Measurements from ENCODE around the gene CHD3. TPM values are rescaled to one million over a fixed set of nuclear protein-coding genes. Genes with fewer than 3 reads are reported as not detected.
A peak's percentile ranks its signal among the peaks of the same experiment; 100 is the strongest.

CHD3 gene
- total RNA-seq, 4 donors from 2014 or later, result 5.4 to 7.7 (median 6.0) TPM

- H3K4me3 ChIP-seq, result peak overlapping the region; percentile 80 to 96 (median 88)
- peaks cover 0 to 4% of the 10 kb centered on the region in 2 donors for H3K36me3 ChIP-seq
- ATAC-seq (no peak), DNase-seq (no peak)
- H3K9me3 ChIP-seq, result no peaks in the 10 kb centered on the region
- TF ChIP-seq, protein P1, sequence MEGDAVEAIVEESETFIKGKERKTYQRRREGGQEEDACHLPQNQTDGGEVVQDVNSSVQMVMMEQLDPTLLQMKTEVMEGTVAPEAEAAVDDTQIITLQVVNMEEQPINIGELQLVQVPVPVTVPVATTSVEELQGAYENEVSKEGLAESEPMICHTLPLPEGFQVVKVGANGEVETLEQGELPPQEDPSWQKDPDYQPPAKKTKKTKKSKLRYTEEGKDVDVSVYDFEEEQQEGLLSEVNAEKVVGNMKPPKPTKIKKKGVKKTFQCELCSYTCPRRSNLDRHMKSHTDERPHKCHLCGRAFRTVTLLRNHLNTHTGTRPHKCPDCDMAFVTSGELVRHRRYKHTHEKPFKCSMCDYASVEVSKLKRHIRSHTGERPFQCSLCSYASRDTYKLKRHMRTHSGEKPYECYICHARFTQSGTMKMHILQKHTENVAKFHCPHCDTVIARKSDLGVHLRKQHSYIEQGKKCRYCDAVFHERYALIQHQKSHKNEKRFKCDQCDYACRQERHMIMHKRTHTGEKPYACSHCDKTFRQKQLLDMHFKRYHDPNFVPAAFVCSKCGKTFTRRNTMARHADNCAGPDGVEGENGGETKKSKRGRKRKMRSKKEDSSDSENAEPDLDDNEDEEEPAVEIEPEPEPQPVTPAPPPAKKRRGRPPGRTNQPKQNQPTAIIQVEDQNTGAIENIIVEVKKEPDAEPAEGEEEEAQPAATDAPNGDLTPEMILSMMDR (IDR thresholded peaks at IDR 0.05 in 4 of 5, conservative IDR thresholded peaks at IDR 0.05 in 1 of 5), result no peak
- TF ChIP-seq POLR2A (IDR thresholded peaks at IDR 0.05), result no peak
- intact Hi-C loops (cut with DNase I; ENCODE audit: low total_unique reads) (loop anchor here (5.0 to 10.0 kb wide), 5 partner anchors 279 to 604 kb away; partner anchors contain the start of genes EIF5A, KRABD2, PER1 and PHF23), in situ Hi-C loops (cut with MboI; ENCODE audit: low sequenced_read_pairs in 4 of 4) (loop anchor here in 1 of 4 donors (5.0 kb wide), 1 partner anchor 311 kb away; the partner anchor contains the start of gene PER1)
- H3K27me3 ChIP-seq, result no peaks in the 10 kb centered on the region
- H3K4me1 ChIP-seq, result peaks cover 55 to 62% of the 10 kb centered on the region in 2 donors
- peak overlapping the region; percentile 97 to 100 (median 100) for H3K27ac ChIP-seq
Observed at GRCh38 chr17:7840875-7841274, 47.7 kb upstream of the CHD3 start.

- peaks cover 55 to 61% of the 10 kb centered on the region in 2 donors for H3K4me1 ChIP-seq
- DNase-seq (peak; percentile 88 to 95), ATAC-seq (peak; percentile 37 to 42)
- peak overlapping the region; percentile 80 to 96 (median 88) for H3K4me3 ChIP-seq
- H3K36me3 ChIP-seq, result peaks cover 0 to 10% of the 10 kb centered on the region in 2 donors
- H3K9me3 ChIP-seq, result no peaks in the 10 kb centered on the region
- H3K27me3 ChIP-seq, result no peaks in the 10 kb centered on the region
- intact Hi-C loops (cut with DNase I; ENCODE audit: low total_unique reads), result loop anchor here (5.0 to 10.0 kb wide), 5 partner anchors 279 to 604 kb away; partner anchors contain the start of genes EIF5A, KRABD2, PER1 and PHF23
- in situ Hi-C loops (cut with MboI; ENCODE audit: low sequenced_read_pairs in 4 of 4), result loop anchor here in 1 of 4 donors (5.0 kb wide), 1 partner anchor 311 kb away; the partner anchor contains the start of gene PER1
- H3K27ac ChIP-seq, result peak overlapping the region; percentile 97 to 100 (median 100)
- peak; percentile 57 to 76 for TF ChIP-seq POLR2A (IDR thresholded peaks at IDR 0.05)
- TF ChIP-seq, protein P1 (IDR thresholded peaks at IDR 0.05 in 4 of 5, conservative IDR thresholded peaks at IDR 0.05 in 1 of 5), result peak in 2 of 5 experiments; percentile 18 to 50
Observed at GRCh38 chr17:7841396-7841914, 47.1 kb upstream of the CHD3 start.

DNA sequence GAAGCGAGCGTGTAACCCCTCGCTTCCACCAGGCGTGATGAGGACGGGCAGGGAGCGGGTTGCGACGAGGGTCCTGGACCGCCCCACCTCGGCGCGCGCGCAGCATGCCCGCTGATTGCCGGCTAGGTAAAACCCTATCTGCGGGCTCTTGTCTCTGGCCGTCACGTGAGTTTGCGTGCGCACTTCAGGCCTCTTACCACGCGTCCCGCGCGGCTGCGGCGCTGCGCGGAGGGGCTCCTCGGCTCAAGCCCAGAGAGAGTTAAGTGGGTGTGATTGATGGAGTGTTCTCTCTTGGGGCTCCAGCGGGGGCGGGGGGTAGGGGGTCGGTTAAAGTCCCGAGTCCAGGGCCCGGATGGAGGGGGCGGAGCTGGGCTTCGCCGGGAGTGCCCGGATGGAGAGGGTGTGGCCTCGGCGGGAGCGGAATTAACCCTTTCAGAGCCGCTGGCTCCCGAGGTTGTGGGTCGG is 46.6 kb upstream of the CHD3 start:
- H3K9me3 ChIP-seq, result no peaks in the 10 kb centered on the region
- DNase-seq, result peak; percentile 86 to 91
- in situ Hi-C loops (cut with MboI; ENCODE audit: low sequenced_read_pairs in 4 of 4) (loop anchor here in 1 of 4 donors (5.0 kb wide), 1 partner anchor 310 kb away; the partner anchor contains the start of gene PER1), intact Hi-C loops (cut with DNase I; ENCODE audit: low total_unique reads) (loop anchor here (5.0 to 10.0 kb wide), 5 partner anchors 280 to 605 kb away; partner anchors contain the start of genes EIF5A, KRABD2, PER1 and PHF23)
- TF ChIP-seq, protein P1 (IDR thresholded peaks at IDR 0.05 in 4 of 5, conservative IDR thresholded peaks at IDR 0.05 in 1 of 5), result peak in 1 of 5 experiments; percentile 22
- peak in 1 of 2 donors; percentile 40 for TF ChIP-seq POLR2A (IDR thresholded peaks at IDR 0.05)
- peaks cover 51 to 56% of the 10 kb centered on the region in 2 donors for H3K4me1 ChIP-seq
- no peaks in the 10 kb centered on the region for H3K27me3 ChIP-seq
- peaks cover 0 to 13% of the 10 kb centered on the region in 2 donors for H3K36me3 ChIP-seq
- peak overlapping the region; percentile 80 to 96 (median 88) for H3K4me3 ChIP-seq
- ATAC-seq, result peak; percentile 55 to 56
- H3K27ac ChIP-seq, result peak overlapping the region; percentile 97 to 100 (median 100)

DNA sequence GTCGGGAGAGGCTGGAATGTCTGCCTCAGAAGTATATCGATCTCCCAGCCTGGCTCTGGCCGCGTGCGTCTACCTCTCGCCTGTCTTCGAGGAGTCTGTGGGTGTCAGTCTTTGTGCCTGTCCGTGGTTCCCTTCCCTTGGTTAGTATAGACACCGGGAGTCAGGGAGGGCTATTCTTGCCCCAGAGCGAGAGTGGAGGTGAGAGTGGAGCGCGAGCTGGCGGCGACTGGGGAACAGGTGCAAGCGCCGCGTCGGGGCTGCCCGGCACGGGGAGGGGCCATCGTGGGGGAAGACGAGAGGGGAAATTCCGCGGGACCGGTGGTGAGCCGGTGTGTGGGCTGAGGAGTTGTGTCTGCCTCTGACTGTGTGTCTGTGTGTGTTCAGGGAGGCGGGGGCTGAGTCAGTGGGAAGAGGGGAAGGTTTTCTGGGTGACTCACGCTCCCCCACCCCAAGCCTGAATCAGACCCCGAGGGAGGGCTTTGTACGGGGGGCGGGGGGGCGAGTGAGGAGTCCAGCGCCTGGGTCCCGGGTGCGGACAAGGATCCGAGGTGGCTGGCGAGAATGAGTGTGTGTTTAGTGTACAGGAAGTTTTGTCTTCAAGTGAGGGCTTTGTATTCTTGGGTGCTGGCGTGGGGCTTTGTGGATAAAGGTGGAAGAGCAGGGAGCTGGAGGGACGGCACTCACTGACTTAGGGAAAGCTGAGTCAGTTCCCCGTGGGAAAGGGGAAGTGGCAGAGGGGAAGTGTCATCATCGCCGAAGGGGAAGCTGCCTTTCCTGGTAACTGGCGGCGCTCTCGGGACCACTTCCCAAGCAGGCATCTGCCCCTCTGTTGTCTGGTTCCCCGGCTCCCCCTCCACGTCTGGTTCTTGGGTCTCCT is 46.0 kb upstream of the CHD3 start:
- ATAC-seq, result peak; percentile 31 to 39
- peaks cover 0 to 20% of the 10 kb centered on the region in 2 donors for H3K36me3 ChIP-seq
- peaks cover 44 to 50% of the 10 kb centered on the region in 2 donors for H3K4me1 ChIP-seq
- peak; percentile 68 to 83 for DNase-seq
- H3K9me3 ChIP-seq, result no peaks in the 10 kb centered on the region
- peak; percentile 69 to 74 for TF ChIP-seq POLR2A (IDR thresholded peaks at IDR 0.05)
- TF ChIP-seq, protein P1 (IDR thresholded peaks at IDR 0.05 in 4 of 5, conservative IDR thresholded peaks at IDR 0.05 in 1 of 5), result no peak
- peak overlapping the region; percentile 80 to 96 (median 88) for H3K4me3 ChIP-seq
- in situ Hi-C loops (cut with MboI; ENCODE audit: low sequenced_read_pairs in 4 of 4) (loop anchor here in 1 of 4 donors (5.0 kb wide), 1 partner anchor 310 kb away; the partner anchor contains the start of gene PER1), intact Hi-C loops (cut with DNase I; ENCODE audit: low total_unique reads) (loop anchor here (1.0 to 10.0 kb wide), 6 partner anchors 15 to 605 kb away; partner anchors contain the start of genes EIF5A, KRABD2, NAA38 and PER1)
- no peaks in the 10 kb centered on the region for H3K27me3 ChIP-seq
- peak overlapping the region; percentile 97 to 100 (median 100) for H3K27ac ChIP-seq
